HFF-Myc (cell line): ENCODE data around the gene ACTRT2.

Source experiments
- DNase-seq: peaks from one replicate; pipeline ENCODE4 v3.0.0-alpha.2; 2011; ENCODE audit warnings: low read depth; ENCODE audit errors: extremely low read depth
- H3K4me3 ChIP-seq: replicated peaks from 2 replicates; pipeline ENCODE4 v1.5.1; 2011; ENCODE audit warnings: low read depth, mild to moderate bottlenecking, control low read depth, low read length
- TF ChIP-seq, protein P1 (sequence below): IDR thresholded peaks from 2 replicates; pipeline ENCODE4 v1.5.1; 2012; ENCODE audit warnings: mild to moderate bottlenecking, low read depth, low read length, control low read depth; ENCODE audit errors: missing control alignments

The ACTRT2 gene

DNA sequence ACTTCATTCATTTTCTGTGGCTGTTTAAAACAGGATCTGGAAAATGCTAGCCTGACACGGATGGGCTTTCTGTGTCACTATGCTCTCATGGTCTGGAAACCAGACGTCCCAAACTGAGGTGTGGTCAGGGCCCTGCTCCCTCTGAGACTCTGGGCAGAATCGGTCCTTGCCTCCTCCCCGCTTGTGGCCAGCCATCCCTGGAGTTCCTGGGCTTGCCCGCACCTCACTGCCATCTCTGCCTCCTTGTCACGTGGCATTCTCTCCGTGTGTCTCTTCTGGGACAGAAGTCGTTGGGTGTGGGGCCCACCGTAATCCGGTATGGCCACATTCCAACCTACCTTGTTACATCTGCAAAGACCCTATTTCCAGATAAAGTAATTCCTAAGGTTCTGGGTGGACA lies 10.1 kb upstream of the ACTRT2 start:
- TF ChIP-seq, protein P1, sequence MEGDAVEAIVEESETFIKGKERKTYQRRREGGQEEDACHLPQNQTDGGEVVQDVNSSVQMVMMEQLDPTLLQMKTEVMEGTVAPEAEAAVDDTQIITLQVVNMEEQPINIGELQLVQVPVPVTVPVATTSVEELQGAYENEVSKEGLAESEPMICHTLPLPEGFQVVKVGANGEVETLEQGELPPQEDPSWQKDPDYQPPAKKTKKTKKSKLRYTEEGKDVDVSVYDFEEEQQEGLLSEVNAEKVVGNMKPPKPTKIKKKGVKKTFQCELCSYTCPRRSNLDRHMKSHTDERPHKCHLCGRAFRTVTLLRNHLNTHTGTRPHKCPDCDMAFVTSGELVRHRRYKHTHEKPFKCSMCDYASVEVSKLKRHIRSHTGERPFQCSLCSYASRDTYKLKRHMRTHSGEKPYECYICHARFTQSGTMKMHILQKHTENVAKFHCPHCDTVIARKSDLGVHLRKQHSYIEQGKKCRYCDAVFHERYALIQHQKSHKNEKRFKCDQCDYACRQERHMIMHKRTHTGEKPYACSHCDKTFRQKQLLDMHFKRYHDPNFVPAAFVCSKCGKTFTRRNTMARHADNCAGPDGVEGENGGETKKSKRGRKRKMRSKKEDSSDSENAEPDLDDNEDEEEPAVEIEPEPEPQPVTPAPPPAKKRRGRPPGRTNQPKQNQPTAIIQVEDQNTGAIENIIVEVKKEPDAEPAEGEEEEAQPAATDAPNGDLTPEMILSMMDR = no peak
- no peak for DNase-seq
- H3K4me3 ChIP-seq = no peak overlapping the region

DNA sequence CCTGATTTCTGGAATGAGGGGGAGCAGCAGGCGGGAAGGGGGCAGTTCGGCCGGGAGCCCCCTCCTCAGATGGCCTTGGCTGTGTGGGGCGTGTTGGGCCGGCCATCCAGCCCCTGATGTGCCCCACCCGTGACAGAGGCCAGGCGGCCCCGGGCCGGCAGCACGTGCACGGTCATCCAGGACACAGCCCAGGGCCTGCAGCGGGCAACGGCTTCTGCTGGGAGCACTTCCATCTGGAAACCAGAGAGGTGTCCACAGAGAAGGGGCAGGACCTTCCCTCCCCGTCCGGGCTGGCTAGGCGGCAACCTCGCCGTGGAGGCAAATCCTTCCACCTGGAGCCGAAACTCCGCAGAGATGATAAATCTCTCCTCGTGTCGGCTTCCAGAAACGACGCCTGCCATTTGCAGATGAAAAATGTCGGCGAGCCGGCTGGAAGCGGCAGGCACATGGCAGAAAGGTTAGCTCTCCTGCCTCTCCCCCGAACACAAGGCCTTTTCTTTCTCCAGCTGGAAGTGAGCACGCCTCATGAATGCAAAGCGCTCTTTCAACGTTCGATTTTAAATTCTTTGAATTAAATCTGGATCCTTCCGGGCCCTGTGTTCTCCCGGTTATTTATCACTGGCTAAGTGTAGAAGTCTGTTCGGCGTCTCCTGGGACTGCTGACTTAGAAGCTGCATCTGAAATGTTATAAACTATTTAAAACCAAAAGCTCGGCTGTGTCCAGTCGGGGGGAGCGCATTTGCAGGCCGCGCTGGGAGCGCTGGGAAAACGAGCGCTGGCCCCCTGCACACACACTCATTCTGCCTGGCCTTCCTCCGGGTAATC lies 9.4 kb upstream of the ACTRT2 start:
- no peak for DNase-seq
- H3K4me3 ChIP-seq = no peak overlapping the region
- TF ChIP-seq, protein P1 = no peak

DNA sequence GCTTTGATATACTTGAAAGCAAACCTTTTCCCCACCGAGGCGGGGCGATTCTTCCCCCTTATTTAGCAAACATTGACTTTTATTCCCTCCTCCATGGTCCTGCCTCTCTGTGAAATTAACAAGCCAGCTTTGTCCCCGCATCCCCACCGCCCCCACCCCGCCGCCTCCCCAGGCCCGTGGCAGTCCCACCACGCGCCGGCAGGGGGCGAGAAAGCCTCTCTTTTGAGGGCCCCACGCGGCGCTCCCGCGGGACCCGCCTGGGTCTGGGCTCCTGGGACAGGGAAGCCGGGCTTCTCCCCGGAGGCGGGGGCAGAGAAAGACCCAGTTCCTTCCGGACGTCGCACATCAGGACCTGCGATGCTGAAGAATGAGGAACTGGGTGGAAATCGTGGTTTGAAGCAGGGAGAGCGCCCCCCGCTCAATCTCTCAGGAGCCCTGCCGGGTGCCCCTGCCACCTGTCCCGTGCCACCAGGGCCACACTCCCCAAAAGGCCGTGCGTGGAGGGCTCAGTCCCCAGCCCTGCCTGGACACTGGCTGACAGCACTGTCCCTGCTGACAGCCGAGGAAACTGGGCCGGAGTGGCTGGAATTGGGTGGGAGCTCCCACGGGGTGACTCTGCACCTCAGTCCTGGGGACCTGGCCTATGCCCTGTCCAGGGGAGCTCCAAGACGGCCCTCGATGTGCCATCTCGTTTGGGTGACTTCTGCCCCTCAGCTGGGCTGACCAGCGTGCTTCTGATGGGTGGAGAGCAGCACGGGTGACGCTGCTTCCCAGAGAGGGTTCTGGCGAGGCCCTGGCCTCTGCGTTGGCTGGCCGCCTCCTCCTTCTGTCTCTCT lies 8.6 kb upstream of the ACTRT2 start:
- H3K4me3 ChIP-seq = no peak overlapping the region
- no peak for DNase-seq
- TF ChIP-seq, protein P1 = no peak

DNA sequence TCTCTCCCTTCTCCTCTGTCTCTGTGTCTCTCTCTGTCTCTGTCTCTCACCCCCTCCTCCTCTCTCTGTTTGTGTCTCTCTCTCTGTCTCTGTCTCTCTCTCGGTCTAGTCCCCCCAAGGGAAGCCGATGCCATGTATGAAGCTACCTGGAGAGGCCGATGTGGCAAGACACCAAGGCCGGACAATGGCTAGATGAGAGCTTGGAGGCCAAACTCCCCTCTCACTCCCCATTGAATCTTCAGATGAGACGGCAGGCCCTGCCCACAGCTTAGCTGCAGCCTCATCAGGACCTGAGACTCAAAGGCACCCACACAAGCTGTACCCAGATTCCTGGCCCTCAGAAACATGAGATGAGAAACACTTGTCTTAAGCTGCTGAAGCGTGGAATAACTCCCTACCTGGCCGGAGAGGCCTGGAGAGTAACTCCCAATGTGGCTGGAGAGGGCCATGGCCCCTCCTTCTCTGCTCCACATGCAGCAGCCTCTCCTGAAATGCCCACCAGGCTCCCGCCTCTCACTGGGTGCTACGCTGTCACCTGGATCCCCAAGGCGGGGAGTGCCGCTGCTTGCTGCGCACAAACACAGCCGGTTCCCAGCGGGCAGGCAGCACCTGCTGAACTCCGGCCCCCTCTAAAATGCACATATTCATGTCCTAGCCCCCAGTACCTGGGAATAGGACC lies 7.8 kb upstream of the ACTRT2 start:
- DNase-seq = no peak
- no peak overlapping the region for H3K4me3 ChIP-seq
- TF ChIP-seq, protein P1 = no peak

DNA sequence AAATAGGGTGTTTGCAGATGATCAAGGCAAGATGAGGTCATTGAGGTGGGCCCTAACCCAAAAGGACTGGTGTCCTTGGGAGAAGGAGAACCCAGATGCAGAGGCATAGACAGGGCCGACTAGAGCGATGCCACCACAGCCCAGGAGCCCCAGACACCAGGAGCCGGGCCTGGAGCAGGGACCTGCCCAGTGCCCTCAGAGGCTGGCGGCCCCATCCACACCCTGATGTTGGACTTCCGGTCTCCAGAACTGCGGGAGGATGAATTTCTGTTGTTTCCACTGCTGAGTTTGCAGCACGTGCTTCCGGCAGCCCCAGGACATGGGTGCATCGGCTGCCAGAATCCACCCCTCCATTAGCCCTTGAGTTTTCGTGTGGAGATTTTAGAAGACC lies 7.2 kb upstream of the ACTRT2 start:
- DNase-seq = no peak
- TF ChIP-seq, protein P1 = no peak
- no peak overlapping the region for H3K4me3 ChIP-seq

DNA sequence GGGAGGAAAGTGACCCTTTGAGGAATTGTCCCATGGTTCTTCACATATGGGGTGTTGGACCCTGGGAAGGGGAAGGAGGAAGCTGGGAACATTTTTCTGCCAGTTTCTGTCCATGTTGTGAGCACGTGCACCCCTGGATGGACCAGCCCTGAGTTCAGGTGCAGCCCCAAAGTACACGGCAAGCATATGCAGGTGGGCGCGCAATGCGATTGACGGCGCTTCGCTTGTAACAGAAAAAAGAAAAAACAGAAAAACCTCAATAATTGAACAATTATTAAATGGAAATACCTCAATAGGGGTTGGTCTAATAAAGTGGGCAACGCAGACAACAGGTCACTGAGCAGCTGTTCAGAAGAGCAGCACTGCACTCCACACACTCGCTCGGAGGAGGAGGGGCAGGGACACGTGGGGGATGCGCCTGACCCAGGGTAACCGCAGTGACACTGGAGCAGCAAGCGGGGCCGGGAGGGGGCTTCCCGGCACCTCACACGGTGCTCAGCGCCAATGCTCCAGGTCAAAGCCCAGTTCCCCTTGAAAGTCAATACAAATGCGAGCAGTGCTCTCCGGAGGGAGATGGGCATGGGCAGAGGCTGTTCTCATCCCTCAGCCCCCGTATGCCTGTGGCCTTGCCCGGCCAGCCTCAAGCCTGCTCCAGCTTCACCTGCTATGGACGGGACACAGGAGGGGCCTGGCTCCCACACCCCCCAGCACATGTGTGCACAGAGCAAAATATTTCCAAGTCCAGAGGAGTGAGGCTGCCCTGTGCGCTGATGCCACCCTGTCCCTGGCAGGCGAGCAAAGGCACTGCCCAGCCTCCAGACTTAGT lies 6.6 kb upstream of the ACTRT2 start:
- DNase-seq = no peak
- H3K4me3 ChIP-seq = no peak overlapping the region
- TF ChIP-seq, protein P1 = no peak
